SJSA1 (cell line): ENCODE measurements around the gene SYNRG. TPM values are rescaled to one million over a fixed set of nuclear protein-coding genes. Genes with fewer than 3 reads are reported as not detected.

Experiments used
- DNase-seq, 2 experiments: peaks; one replicate each; pipeline ENCODE4 v3.0.0-alpha.2; 2015 to 2020; ENCODE audit warnings: low spot score in 2 of 2, low read depth in 1 of 2
- H3K27ac ChIP-seq: fragments of 250-450 bp; sonication (Bioruptor Pico); 2 replicates; pipeline ENCODE4 v1.5.1; 2020; ENCODE audit warnings: mild to moderate bottlenecking, moderate library complexity
- H3K27me3 ChIP-seq: fragments of 250-450 bp; sonication (Bioruptor Pico); replicated peaks from 2 replicates; pipeline ENCODE4 v1.5.1; 2020; ENCODE audit warnings: mild to moderate bottlenecking, moderate library complexity
- H3K36me3 ChIP-seq: fragments of 250-450 bp; sonication (Bioruptor Pico); 2 replicates; pipeline ENCODE4 v1.5.1; 2020; ENCODE audit warnings: mild to moderate bottlenecking
- H3K4me1 ChIP-seq: fragments of 250-450 bp; sonication (Bioruptor Pico); replicated peaks from 2 replicates; pipeline ENCODE4 v1.6.1; 2021; ENCODE audit warnings: mild to moderate bottlenecking
- H3K4me3 ChIP-seq: fragments of 250-450 bp; sonication (Bioruptor Pico); 2 replicates; pipeline ENCODE4 v1.5.1; 2020; ENCODE audit warnings: mild to moderate bottlenecking
- H3K9me3 ChIP-seq: fragments of 250-450 bp; sonication (Bioruptor Pico); replicated peaks from 2 replicates; pipeline ENCODE4 v1.5.1; 2020; ENCODE audit warnings: mild to moderate bottlenecking
- total RNA-seq: library from RNA; depleted of rRNA; stranded (reverse); fragments of >200 nt; shearing (Covaris generic); gene quantifications from 2 replicates; pipeline ENCODE4 v1.2.3, GENCODE V29; 2014

SYNRG gene
- total RNA-seq, 1 experiment from 2014 or later, result 7.1 TPM

DNA sequence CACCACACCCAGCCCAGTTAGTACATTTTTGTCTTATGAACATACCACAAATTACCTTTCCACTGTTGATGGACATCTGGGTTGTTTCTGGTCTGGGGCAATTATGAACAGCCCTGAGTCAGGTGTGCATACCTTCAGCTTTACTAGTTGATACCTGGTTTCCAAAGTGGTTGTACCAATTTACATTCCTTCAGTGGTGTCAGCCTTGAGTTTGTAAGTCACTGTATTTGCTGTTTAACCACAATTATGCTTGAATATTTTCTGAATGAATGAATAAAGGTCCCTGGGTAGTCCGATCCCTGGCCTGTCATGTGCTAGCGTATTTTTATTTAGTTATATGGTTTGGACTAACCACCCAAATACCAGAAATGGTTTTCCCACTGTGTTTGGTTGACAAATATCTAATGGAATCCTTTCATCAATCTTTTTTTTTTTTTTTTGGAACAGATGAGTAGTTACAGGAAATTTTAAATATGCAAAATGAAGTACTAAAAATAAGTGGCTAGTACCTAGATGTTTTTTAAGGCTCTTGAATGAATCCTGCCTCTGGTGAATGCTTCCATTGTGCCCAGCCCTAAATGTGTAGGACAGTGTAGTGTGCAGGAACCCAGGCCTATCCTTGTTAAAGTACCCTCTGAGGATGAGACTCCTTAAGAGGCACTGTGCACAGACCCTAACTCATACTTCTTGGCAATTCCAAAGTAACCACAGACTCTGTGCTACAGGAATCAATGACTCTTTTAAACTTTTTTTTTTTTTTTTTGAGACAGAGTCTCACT, 115.8 kb downstream of the SYNRG start:
- peak overlapping the region; percentile 69 for H3K27ac ChIP-seq
- H3K4me1 ChIP-seq, result peaks cover 58% of the 10 kb centered on the region
- H3K4me3 ChIP-seq, result no peak overlapping the region
- peak in 1 of 2 experiments; percentile 81 for DNase-seq
- H3K27me3 ChIP-seq, result no peaks in the 10 kb centered on the region
- H3K36me3 ChIP-seq, result peaks cover 17% of the 10 kb centered on the region
- no peaks in the 10 kb centered on the region for H3K9me3 ChIP-seq

DNA sequence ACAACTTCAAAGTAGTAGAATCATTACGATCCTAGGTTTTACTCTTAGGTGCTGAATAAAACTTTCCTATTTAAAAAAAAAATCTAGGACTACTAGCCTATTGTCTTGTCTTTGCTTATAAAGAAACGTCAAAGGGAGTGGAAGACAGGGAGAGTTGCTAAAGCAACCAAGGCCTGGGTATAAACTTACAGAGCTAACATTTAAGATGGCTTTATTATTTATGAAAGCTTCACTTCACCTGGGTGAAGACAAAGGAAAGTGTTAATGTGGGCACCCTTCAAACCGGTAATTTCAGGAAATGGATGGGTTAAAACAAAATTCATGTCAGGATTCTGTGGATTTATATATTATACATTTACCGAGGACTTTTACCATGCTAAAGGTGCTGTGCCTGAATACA, 117.1 kb downstream of the SYNRG start:
- peaks cover 17% of the 10 kb centered on the region for H3K36me3 ChIP-seq
- H3K9me3 ChIP-seq, result no peaks in the 10 kb centered on the region
- H3K27me3 ChIP-seq, result no peaks in the 10 kb centered on the region
- DNase-seq, result peak in 1 of 2 experiments; percentile 33
- H3K4me1 ChIP-seq, result peaks cover 67% of the 10 kb centered on the region
- peak overlapping the region; percentile 69 for H3K27ac ChIP-seq
- H3K4me3 ChIP-seq, result peak overlapping the region; percentile 73

DNA sequence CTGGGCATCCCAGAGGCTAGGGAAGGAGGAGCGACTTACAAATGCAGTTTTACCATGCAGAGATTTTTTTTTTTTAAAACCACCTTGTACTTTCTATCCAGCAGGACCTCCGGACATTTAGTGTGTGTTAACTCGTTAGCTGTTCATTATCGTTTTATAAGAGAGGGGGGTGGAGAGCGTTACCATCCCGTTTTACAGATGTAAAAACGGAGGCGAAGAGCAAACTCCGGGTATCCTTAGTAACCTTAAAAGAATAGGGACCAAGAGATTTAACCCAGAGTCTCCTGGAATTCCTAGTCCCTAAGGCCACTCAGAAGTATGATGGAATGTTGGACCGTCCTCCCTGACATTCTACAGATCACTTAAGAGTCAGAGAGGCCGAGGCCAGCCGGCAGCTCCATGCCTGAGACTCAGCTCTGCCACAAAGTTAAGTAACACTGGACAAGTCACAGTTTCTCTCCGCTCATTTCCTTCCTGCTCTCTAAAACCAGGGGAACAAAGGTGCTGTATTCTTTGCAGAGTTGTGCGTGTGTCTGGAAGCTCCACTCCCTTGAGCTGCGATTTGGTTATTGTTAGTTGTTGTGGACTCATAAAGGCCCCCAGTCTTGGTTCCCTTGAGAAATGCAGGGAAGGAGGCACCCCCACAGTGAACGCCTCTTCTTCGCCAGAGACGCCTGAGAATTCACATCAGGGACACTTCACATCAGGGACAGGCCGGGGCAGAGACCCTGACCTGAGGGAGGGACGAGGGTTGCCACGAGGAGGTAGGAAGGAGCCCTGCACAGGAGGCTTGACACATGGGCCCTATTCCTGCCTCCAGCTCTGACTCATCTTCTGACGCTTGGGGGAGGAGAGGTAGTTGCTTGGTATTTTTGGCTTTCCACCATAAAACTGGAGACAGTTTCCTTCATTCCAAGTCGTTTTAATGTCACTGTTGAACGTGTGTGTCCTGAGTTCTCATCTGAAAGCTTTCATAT, 118.3 kb downstream of the SYNRG start:
- peak overlapping the region; percentile 69 for H3K27ac ChIP-seq
- H3K4me3 ChIP-seq, result peak overlapping the region; percentile 73
- peaks cover 17% of the 10 kb centered on the region for H3K36me3 ChIP-seq
- DNase-seq, result peak; percentile 85 to 87
- no peaks in the 10 kb centered on the region for H3K27me3 ChIP-seq
- H3K9me3 ChIP-seq, result no peaks in the 10 kb centered on the region
- peaks cover 67% of the 10 kb centered on the region for H3K4me1 ChIP-seq

DNA sequence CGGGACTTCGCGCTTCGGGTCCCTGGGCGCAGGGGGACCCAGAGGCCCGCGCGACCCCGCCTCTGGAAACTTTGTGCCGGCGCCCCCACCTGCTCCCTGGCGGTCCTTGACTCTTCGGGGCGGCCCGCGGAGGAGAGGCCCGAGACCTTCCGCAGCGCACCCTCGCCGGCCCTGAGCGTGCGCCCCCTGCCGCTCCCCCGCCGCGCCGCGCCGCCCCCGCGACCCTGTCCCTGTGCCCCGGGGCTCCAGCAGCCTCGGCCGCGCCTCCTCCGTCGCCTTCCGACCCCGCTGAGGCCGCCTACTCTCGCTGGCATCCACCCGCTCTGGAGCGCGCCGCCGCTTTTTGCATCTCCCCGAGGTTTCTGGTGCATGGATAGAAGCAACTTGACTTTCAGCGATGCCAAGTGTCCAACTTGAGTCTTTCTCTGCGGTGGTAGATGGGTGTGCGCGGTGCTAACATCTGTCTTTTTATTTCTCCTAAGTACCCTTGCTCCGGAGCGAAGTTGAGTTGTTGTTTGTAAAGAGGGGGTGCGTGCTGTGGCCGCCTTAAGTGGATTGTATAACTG, 119.1 kb downstream of the SYNRG start:
- peak; percentile 49 to 63 for DNase-seq
- H3K4me3 ChIP-seq, result peak overlapping the region; percentile 73
- H3K27ac ChIP-seq, result peak overlapping the region; percentile 69
- H3K36me3 ChIP-seq, result peaks cover 17% of the 10 kb centered on the region
- peaks cover 66% of the 10 kb centered on the region for H3K4me1 ChIP-seq
- H3K27me3 ChIP-seq, result no peaks in the 10 kb centered on the region
- H3K9me3 ChIP-seq, result no peaks in the 10 kb centered on the region

DNA sequence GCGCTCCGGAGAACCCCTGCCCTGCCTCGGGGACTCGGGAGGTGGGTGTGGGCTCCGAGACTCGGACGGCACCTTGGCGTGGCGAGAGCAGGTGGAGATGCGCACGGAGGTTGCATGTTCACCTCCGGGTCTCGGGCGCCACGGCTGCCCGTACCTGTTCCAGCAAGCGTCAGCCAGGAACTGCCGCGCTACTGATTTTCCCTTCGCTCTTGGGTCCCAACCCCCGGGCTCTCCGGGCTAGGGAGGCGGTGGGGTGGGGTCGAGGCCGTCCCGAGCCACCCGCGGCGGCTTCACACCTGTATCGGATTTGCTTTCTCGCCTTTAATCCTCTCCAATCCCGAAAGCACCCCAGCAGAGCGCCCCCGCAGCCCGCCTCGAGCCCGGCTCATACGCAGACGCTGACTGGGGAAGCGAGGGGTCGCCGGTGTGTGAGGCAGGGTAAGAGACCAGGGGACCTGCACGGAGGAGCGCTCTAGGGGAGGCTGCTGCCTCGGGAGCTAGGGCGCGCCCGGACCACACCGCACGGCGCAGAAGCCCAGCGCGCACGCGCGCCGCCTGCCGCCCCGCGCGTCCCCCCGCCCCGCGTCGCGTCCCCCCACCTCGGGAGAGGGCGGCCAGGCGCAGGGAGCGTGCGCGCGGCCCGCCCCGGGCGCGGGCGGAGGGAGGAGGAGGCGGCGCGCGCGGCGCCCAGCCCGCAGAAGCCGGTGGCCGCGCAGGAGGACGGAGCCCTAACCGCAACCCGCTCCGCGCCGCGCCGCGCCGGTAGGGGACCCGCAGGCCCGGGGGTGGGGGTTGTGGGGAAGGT, 119.8 kb downstream of the SYNRG start, which contains the start of gene DUSP14:
Gene DUSP14 (plus strand): TSS at position 695 of the 805 bp plus-strand sequence. CDS start 22,382 bp downstream, outside the sequence.
- DNase-seq, result peak; percentile 65 to 78
- H3K27me3 ChIP-seq, result no peaks in the 10 kb centered on the region
- H3K27ac ChIP-seq, result peak within 1 kb of the TSS; percentile 99
- no peaks in the 10 kb centered on the region for H3K9me3 ChIP-seq
- H3K4me3 ChIP-seq, result peak within 1 kb of the TSS; percentile 73
- peaks cover 59% of the 10 kb centered on the region for H3K4me1 ChIP-seq
- H3K36me3 ChIP-seq, result peaks cover 14% of the 10 kb centered on the region; the same call in 1 of the 2 replicates

DNA sequence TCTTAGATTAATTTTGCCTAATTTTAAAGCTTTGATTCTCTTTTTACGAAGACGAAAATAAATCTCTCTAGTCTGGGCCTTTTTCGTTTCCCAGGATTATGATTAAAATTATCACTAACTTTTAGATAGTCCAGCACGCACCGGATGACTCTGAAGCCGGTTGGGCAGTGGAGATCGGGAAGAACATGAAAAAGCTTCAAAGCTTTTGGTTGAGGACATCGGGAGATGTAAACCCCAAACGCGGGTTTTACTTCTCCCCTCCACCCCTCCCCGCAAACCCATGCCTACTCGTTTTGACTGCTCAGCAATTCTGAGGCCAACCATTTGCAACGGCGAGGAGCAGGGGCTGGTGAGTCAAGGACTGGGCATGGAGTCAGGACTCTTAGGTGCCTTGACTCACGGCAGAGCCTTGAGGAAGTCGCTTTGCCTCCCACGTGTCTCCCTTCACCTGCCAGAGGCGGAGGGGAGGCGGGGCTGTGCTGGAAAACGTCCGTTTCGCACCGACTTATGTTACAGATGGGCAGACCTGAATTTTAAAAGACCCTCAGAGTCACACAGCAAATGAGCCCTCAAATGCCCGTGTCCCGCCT, 120.5 kb downstream of the SYNRG start:
- peak; percentile 86 to 92 for DNase-seq
- Histone ChIP-seq H3K9me3 (no peaks in the 10 kb centered on the region), H3K36me3 (peaks cover 11% of the 10 kb centered on the region; the same call in 1 of the 2 replicates), H3K27ac (peak overlapping the region; percentile 99), H3K4me1 (peaks cover 53% of the 10 kb centered on the region), H3K27me3 (no peaks in the 10 kb centered on the region), H3K4me3 (peak overlapping the region; percentile 73)

DNA sequence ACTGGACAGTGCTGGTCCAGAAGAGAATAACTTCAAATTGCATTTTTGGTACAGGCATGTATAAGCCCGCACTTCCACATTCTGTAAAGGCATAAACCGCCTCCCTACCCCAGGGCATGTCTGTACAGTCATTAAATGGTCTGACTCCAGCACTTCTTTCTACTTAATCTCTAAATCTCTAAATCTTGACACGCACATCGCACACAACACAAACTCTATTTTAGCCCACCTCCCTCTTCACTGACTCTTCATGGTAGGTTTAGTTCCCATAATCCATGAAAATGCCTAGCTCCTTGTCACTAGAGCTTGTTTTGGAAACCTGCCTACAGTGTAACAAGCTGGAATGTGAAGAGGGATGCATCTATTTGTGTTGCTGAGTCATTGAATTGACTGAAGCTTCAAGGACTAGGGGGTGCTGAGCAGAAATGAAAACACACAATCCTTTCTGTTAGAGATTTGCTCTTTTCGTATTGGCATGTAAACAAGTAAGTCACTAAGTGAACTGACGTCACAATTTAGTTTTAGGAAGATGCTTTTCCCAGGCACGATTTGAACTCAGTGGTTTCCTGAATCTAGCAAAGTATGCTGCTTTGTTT, 121.1 kb downstream of the SYNRG start:
- Histone ChIP-seq H3K27ac (peak overlapping the region; percentile 99), H3K4me3 (peak overlapping the region; percentile 73), H3K27me3 (no peaks in the 10 kb centered on the region), H3K4me1 (peaks cover 53% of the 10 kb centered on the region), H3K9me3 (no peaks in the 10 kb centered on the region), H3K36me3 (peaks cover 11% of the 10 kb centered on the region; the same call in 1 of the 2 replicates)
- peak; percentile 72 to 96 for DNase-seq

DNA sequence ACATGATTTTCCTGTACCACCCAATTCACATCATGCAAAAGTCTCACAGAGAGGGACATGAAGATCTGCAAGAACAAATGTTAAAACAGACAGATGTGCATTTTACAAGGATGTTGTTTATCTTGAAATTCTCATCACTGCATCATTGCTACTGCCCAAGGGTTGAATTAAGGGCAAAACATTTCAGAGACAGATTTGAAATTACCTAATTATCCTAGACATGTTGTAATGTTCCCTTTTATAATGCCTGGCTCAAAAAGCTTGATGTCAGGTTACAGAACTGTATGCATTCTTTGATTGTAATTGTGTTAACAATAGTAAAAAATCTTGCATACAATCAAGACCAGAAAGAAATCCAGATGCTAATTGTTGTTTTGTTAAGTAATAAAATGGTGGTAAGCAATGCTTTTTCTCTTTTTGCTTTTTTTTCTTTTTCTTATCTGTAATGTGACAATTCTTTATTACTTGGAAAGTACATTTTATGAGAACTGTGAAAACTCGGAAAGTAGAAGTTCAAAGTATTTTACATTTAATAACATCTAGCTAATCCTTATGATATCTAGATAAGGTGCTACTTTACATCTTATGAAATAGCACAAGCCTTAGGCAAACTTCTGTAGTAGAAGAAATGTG, 123.2 kb downstream of the SYNRG start:
- Histone ChIP-seq H3K4me1 (peaks cover 37% of the 10 kb centered on the region), H3K9me3 (no peaks in the 10 kb centered on the region), H3K27me3 (no peaks in the 10 kb centered on the region), H3K27ac (no peak overlapping the region), H3K4me3 (no peak overlapping the region), H3K36me3 (no peaks in the 10 kb centered on the region)
- no peak for DNase-seq

DNA sequence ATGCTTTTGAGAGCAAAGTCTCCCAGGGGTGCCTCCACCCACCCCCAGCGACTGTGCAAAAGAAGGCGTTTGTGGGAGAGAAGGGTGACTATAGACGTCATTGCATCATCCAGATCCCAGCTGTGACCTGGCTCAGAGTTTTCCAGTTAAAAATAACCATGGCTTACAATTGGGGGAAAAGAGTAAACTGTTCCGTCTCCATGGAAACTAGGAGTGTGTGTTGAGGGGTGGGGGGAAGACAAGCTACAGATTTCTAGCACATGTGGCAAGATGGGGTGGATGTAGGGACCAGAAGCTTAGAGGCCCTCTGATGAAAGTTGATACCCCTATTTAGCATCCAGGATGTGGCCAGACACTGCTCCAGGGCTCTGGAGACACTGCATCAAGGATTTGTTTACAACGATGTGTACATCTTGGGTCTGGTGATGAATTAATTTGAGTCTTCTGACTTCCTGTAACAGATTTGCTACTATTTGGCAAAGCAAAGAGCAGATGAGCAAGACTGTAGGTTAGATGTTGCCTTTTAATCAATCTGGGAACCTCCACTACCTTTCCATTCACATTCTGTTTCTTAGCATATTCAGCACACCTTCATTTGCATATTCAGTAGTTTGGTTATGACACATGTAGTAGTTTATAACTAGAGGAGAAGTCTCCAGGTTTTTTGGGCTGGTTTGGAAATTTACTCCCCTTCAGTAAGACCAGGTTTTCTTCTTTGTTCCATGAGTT, 125.7 kb downstream of the SYNRG start:
- Histone ChIP-seq H3K27me3 (no peaks in the 10 kb centered on the region), H3K4me3 (no peak overlapping the region), H3K27ac (no peak overlapping the region; the same call in 1 of the 2 replicates)

DNA sequence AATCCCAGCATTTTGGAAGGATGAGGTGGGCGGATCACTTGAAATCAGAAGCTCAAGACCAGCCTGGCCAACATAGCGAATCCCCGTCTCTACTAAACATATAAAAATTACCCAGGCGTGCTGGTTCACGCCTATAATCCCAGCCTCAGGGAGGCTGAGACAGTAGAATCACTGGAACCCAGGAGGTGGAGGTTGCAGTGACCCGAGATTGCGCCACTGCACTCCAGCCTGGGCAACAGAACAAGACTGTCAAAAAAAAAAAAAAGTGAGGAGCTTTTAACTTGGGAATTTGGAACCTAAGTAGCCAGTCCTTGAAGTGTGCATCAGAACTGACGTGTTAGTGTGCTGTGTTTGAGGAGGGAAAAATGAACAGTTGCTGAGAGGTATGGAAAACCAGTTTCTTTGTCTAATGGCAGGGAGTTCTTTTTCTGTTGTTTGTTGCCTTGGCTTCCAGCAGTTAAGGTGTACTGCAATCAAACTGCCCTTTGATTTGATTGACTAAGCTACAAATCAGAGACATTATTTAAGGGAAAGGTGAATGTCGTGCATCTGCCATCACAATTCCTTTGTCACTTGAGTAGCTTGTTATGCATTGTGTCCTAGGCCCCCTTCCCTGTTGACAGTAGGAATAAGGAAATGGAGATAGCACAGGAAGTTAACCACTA, 128.1 kb downstream of the SYNRG start:
- Histone ChIP-seq H3K4me1 (peaks cover 21% of the 10 kb centered on the region), H3K9me3 (no peaks in the 10 kb centered on the region), H3K36me3 (peaks cover 37% of the 10 kb centered on the region), H3K27ac (no peak overlapping the region), H3K4me3 (no peak overlapping the region), H3K27me3 (no peaks in the 10 kb centered on the region)
- no peak for DNase-seq

More for the DNA sequence above, 125.7 kb downstream of the SYNRG start:
- Histone ChIP-seq H3K36me3 (peaks cover 13% of the 10 kb centered on the region), H3K9me3 (no peaks in the 10 kb centered on the region), H3K4me1 (peaks cover 19% of the 10 kb centered on the region)
- peak in 1 of 2 experiments; percentile 22 for DNase-seq

DNA sequence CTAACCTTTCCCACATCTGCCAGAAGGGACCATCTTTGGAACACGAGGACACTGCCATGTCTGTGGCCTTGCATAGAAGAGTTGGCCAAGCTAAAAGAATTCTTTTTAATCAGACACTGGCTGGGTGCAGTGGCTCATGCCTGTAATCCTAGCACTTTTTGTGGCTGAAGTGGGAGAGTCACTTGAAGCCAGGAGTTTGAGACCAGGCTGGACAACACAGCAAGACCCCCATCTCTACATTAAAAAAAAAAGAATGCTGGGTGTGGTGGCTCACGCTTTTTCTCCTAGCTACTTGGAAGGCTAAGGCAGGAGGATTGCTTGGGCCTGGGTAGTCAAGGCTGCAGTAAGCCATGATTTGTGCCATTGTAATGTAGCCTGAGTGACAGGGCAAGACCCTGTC, 128.8 kb downstream of the SYNRG start:
- H3K27me3 ChIP-seq, result no peaks in the 10 kb centered on the region
- no peak overlapping the region for H3K4me3 ChIP-seq
- H3K27ac ChIP-seq, result no peak overlapping the region
- H3K4me1 ChIP-seq, result peaks cover 27% of the 10 kb centered on the region
- H3K36me3 ChIP-seq, result peaks cover 44% of the 10 kb centered on the region
- no peaks in the 10 kb centered on the region for H3K9me3 ChIP-seq
- DNase-seq, result no peak
